GM18951 (cell line): Measurements from ENCODE around the gene LYRM2.
"Not testable (repeated sequence)": the region's sequence is repeated elsewhere in the genome, so short reads cannot be mapped to it uniquely, and the experiment has no call there.

Source experiments
- POLR2A ChIP-seq: IDR thresholded peaks from 4 replicates; pipeline ENCODE4 v1.6.1; 2011; ENCODE audit warnings: mild to moderate bottlenecking; ENCODE audit not compliant: insufficient read length, insufficient read depth; ENCODE audit errors: extremely low read depth
- in situ Hi-C: fragments of 300-500 bp; cut with MboI; formaldehyde crosslinking; loops from one replicate; pipeline ENCODE4 v1.12.0; 2022; ENCODE audit warnings: low sequenced_read_pairs, mixed read lengths, inconsistent platforms; ENCODE audit not compliant: unreplicated experiment

LYRM2 gene

GRCh38 chr6:89662659-89663223 lies 24.2 kb upstream of the LYRM2 start:
- no peak for TF ChIP-seq POLR2A
- in situ Hi-C loops: no loop called here

DNA sequence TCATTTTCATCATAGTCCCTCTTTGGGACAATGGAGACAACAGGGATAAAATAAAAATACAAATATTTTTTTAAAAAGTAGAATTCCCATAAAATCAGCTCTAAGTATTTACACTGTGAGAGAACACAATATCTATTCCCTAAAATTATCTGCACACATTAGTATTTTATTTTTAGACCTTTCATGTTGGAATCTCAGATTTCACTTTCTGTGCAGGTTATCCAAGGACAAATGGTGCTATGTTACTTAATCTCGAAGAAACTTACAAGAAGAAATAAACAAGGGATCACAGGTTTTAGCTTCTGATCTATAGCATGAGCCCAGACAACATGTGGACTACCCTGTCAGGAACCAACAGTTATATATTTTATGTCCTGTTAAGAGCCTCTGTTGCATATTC lies 23.0 kb upstream of the LYRM2 start:
- in situ Hi-C loops: no loop called here
- no peak for TF ChIP-seq POLR2A

DNA sequence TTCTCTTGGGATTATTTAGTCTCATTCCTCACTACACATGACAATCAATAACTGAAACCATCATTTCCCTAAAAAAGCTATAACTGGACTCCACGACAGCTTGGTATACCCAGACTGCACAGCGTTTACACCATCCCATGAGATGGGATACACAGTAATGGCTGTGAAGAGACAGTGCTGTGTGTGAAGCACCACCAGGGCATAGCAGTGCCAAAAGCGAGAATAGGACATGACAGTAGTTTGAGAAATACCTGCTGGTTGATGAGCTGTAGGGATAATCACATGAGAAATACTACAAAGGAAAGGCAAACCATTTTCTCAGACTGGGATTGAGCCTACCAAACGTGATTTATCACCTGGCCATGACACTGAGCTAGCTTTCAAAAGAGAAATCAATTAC lies 22.4 kb upstream of the LYRM2 start:
- in situ Hi-C loops: no loop called here
- no peak for TF ChIP-seq POLR2A

DNA sequence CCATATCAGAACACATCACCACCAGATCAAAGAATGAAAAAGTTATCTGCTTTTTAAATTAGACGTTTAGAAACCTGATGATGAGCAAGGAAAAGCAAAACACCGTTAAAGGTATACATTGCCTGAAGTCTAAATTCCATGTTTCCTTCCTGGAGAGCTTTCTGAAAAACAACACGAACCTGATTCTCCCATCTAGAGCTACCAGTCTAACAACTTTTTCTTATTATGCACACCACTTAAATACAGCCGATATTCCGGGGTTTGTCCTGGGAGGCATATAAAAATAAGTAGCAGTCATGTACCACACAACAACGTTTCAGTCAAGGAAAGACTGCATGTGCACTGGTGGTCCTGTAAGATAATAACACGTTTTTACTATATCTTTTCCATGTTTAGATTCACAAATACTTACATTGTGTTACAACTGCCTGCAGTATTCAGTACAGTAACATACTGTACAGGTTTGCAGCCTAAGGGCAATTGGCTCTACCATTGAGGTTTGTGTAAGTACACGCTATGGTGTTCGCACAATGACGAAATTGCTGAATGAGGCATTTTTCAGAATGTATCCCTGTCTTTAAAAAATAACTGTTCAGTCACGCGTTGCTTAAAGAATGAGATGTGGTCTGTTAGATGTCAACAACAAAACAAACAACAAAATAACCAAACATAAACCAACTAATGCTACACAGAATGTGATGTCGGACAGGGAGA lies 19.1 kb upstream of the LYRM2 start:
- TF ChIP-seq POLR2A: no peak
- in situ Hi-C loops: no loop called here

DNA sequence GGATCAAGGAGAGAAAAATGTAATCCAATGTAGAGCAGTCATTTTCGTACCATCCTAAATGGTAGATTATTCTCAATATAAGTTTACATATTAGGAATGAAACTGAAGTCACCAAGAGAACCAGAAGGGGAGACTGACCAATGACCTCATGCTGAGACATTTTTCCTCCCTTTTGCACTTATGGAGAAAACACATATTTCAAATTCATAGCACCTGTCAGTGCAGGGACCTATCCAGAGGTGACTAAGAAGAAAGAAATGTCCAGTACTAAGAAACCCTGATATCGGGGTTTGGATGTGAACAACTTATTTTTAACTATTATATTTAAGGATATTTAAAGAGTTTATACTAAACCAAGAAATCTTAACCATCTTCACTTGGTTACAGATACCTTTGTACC lies 16.6 kb upstream of the LYRM2 start:
- no peak for TF ChIP-seq POLR2A
- in situ Hi-C loops: no loop called here

- no peak for TF ChIP-seq POLR2A
- in situ Hi-C loops: no loop called here
These were observed 12.0 kb upstream of the LYRM2 start for GRCh38 chr6:89650579-89650978.

DNA sequence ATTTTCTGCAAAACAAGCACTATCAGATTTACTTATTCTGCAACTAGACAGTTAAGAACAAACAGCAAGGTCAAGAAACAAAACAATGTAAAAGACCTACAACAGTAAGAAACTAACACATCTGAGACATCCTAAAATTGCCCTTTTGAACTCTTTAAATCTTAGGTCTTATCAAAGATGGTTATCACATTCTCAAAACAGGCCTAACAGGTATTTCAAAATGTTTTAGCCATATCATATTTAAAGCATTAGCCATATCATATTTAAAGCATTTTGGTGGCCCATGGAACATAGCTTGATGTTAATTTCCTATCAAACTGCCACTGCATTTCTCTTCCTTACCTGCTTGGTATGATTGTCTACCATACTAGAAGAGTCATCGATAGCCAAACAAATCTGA lies 11.1 kb upstream of the LYRM2 start:
- no peak for TF ChIP-seq POLR2A
- in situ Hi-C loops: no loop called here

GRCh38 chr6:89644864-89645263 lies 6.3 kb upstream of the LYRM2 start:
- no peak for TF ChIP-seq POLR2A
- in situ Hi-C loops: no loop called here

DNA sequence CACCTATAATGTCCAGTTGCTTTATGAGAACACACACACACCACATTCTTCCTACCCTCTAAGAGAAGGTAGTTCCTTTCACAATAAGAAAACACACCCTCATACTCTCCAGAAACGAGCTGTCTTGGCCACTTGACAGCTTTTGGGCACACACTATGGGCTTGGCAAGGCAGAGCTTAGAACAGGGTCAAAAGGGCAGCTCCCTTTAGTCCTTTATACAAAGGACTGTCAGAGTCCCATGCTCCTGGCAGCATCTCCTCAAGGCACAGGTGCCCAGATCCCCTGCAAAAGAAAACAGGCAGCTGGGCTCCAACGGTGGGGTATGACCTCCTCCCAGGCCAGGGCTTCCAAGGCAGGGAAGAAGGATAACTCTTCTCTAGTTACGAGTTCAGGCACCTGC lies 4.9 kb upstream of the LYRM2 start:
- no peak for TF ChIP-seq POLR2A
- in situ Hi-C loops: no loop called here

DNA sequence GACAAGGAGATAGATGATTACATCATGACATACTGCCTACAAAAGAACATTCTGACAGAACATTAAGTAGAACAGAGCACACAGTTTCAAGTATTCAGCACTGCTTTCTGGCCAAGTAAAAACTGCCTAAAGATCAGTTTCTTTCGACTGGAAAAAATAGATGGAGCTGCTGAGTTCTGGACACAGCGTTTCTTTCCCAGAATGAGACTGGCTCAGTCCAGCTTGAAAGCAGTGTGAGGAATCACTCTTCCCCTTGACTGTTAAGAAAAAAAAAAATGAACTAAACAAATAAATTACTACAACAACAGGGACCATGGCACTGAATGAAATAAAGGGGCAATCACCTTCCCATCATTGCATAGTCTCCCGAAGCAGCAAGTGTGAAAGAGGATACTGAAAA lies 4.4 kb upstream of the LYRM2 start:
- no peak for TF ChIP-seq POLR2A
- in situ Hi-C loops: no loop called here

DNA sequence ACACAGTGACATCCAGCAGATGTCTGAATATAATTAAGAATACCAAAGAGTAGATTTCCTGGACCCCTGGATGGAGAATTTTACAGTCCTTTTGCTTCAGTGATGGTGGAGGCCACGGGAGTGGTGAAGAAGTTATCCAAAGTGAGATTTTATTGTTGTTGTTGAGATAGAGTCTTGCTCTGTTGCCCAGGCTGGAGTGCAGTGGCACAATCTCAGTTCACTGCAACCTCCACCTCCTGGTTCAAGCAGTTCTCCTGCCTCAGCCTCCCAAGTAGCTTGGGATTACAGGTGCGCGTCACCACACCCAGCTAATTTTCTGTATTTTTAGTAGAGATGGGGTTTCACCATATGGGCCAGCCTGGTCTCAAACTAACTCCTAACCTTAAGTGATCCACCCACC lies 3.0 kb upstream of the LYRM2 start:
- in situ Hi-C loops: not testable (repeated sequence)

GRCh38 chr6:89640804-89641203 lies 2.3 kb upstream of the LYRM2 start:
- in situ Hi-C loops: no loop called here
- TF ChIP-seq POLR2A: no peak

- no peak for TF ChIP-seq POLR2A
- in situ Hi-C loops: no loop called here
These were observed 607 bp downstream of the LYRM2 start for GRCh38 chr6:89637960-89638319.

DNA sequence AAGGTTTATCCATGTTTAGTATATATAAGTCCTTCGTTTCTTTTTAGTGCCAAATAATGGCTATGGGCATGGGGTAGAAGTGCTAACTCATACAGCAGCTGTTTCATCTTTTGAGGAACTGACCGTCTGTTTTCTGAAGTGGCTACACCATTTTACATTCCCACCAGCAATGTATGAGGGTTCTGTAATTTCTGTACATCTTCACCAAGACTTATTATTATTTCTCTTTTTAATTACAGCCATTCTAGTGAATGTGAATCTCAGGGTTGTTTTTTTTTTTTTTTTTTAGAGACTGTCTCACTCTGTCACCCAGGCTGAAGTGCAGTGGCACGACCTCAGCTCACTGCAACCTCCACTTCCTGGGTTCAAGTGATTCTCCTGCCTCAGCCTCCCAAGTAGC lies 2.1 kb downstream of the LYRM2 start:
- in situ Hi-C loops: not testable (repeated sequence)

DNA sequence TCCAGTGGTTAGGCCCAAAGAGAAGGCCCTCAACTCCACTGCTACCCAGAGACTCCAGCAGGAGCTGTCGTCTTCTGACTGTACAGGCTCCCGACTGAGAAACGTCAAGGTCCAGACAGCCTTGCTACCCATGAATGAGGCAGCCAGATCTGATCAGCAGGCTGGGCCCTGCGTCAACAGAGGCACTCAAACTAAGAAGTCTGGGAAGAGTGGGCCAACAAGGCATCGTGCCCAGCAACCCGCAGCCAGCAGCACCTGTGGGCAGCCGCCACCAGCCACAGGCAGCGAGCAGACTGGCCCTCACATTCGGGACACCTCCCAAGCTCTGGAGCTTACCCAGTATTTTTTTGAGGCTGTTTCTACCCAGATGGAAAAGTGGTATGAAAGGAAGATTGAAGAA lies 8.1 kb downstream of the LYRM2 start:
- in situ Hi-C loops: no loop called here
- TF ChIP-seq POLR2A: no peak
